GM12891 (cell line): Measurements from ENCODE around the gene RAB8B.

ENCODE experiments used
- POLR2A ChIP-seq: IDR thresholded peaks from 2 replicates; pipeline ENCODE4 v1.6.1; 2011; ENCODE audit warnings: low read depth, low read length, control low read depth
- POLR2AphosphoS5 ChIP-seq: IDR thresholded peaks from 2 replicates; pipeline ENCODE4 v1.6.1; 2011; ENCODE audit warnings: low read depth, low read length, control low read depth
- POU2F2 ChIP-seq: IDR thresholded peaks from 2 replicates; pipeline ENCODE4 v1.6.1; 2011; ENCODE audit warnings: low read depth, mild to moderate bottlenecking, control low read depth, low read length, moderate library complexity
- SPI1 ChIP-seq: IDR thresholded peaks from 2 replicates; pipeline ENCODE4 v1.6.1; 2011; ENCODE audit warnings: low read depth, low read length, control low read depth
- TAF1 ChIP-seq: IDR thresholded peaks from 2 replicates; pipeline ENCODE4 v1.6.1; 2011; ENCODE audit warnings: low read depth, low read length, control low read depth

- TF ChIP-seq POLR2AphosphoS5 (no peak), POLR2A (no peak), TAF1 (no peak), POU2F2 (no peak), SPI1 (no peak)
Observed at GRCh38 chr15:63254991-63255390, 65.6 kb downstream of the RAB8B start.
